WTC11 (cell line): ENCODE measurements around the gene KLC1. TPM values are rescaled to one million over a fixed set of nuclear protein-coding genes. Genes with fewer than 3 reads are reported as not detected.
A peak's percentile ranks its signal among the peaks of the same experiment; 100 is the strongest.

ENCODE experiments used
- ATAC-seq: fragments of 200-7000 bp; cut with Tn5 transposase; 2 replicates; pipeline ENCODE4 v1.10.0; 2021; ENCODE audit warnings: mild to moderate bottlenecking, moderate library complexity
- CTCF ChIA-PET: fragments of 300-600 bp; sonication (Branson Sonifier 250); formaldehyde crosslinking; loops from one replicate; lab custom pipeline; 2021; ENCODE audit warnings: antibody characterized with exemption; lab: Charles Lee
- POLR2A ChIA-PET: fragments of 350-600 bp; sonication (Branson Sonifier 250); formaldehyde crosslinking; loops from one replicate; lab custom pipeline; 2021; ENCODE audit warnings: antibody characterized with exemption; lab: Charles Lee
- DNase-seq: peaks from one replicate; pipeline ENCODE4 v3.0.0; 2021; ENCODE audit warnings: low spot score
- H3K27ac Mint-ChIP-seq: 2 replicates; pipeline ENCODE4 v1.8.0; 2021; ENCODE audit warnings: mixed read lengths
- H3K27me3 Mint-ChIP-seq: 2 replicates; pipeline ENCODE4 v1.8.0; 2021; ENCODE audit warnings: low read depth, mild to moderate bottlenecking, moderate library complexity, mixed read lengths
- H3K36me3 Mint-ChIP-seq: 2 replicates; pipeline ENCODE4 v1.8.0; 2021; ENCODE audit warnings: mixed read lengths
- H3K4me1 Mint-ChIP-seq: 2 replicates; pipeline ENCODE4 v1.8.0; 2022; ENCODE audit warnings: mixed read lengths
- H3K4me3 Mint-ChIP-seq: 2 replicates; pipeline ENCODE4 v1.8.0; 2021; ENCODE audit warnings: mild to moderate bottlenecking, moderate library complexity, mixed read lengths
- H3K9me3 Mint-ChIP-seq: 2 replicates; pipeline ENCODE4 v1.8.0; 2021; ENCODE audit warnings: mixed read lengths
- ATF1 ChIP-seq: sonication (generic); formaldehyde crosslinking; IDR thresholded peaks from 2 replicates; pipeline ENCODE4 v1.8.1; 2023; ENCODE audit warnings: mild to moderate bottlenecking, moderate library complexity, missing genetic modification reagents
- CREM ChIP-seq: sonication (generic); formaldehyde crosslinking; IDR thresholded peaks from 2 replicates; pipeline ENCODE4 v1.8.1; 2022; ENCODE audit warnings: mild to moderate bottlenecking, missing genetic modification reagents, moderate library complexity
- ELF4 ChIP-seq: sonication (generic); formaldehyde crosslinking; IDR thresholded peaks from 2 replicates; pipeline ENCODE4 v1.8.1; 2022; ENCODE audit warnings: low read depth, mild to moderate bottlenecking, moderate library complexity, missing genetic modification reagents
- ETV6 ChIP-seq: sonication (generic); formaldehyde crosslinking; IDR thresholded peaks from 2 replicates; pipeline ENCODE4 v1.8.1; 2022; ENCODE audit warnings: mild to moderate bottlenecking, missing genetic modification reagents
- GTF2I ChIP-seq: fragments of 250-450 bp; sonication (Bioruptor Pico); conservative IDR thresholded peaks from 2 replicates; pipeline ENCODE4 v1.4.0; 2021; ENCODE audit warnings: mild to moderate bottlenecking
- JUN ChIP-seq: sonication (generic); formaldehyde crosslinking; IDR thresholded peaks from 2 replicates; pipeline ENCODE4 v1.8.0; 2023; ENCODE audit warnings: mild to moderate bottlenecking, missing genetic modification reagents
- NFE2L1 ChIP-seq: sonication (generic); formaldehyde crosslinking; IDR thresholded peaks from 2 replicates; pipeline ENCODE4 v1.8.1; 2023; ENCODE audit warnings: missing genetic modification reagents
- NFYB ChIP-seq: sonication (generic); formaldehyde crosslinking; conservative IDR thresholded peaks from 2 replicates; pipeline ENCODE4 v1.8.0; 2022; ENCODE audit warnings: low read depth, missing genetic modification reagents
- PRRX2 ChIP-seq: fragments of 250-450 bp; sonication (Bioruptor Pico); IDR thresholded peaks from 2 replicates; pipeline ENCODE4 v1.8.0; 2021; ENCODE audit warnings: mild to moderate bottlenecking
- SOX15 ChIP-seq: fragments of 250-450 bp; sonication (Bioruptor Pico); IDR thresholded peaks from 2 replicates; pipeline ENCODE4 v1.9.0; 2021; ENCODE audit warnings: mild to moderate bottlenecking
- SP1 ChIP-seq: sonication (generic); formaldehyde crosslinking; conservative IDR thresholded peaks from 2 replicates; pipeline ENCODE4 v1.8.1; 2022; ENCODE audit warnings: missing genetic modification reagents
- TCF7 ChIP-seq: sonication (generic); formaldehyde crosslinking; IDR thresholded peaks from 2 replicates; pipeline ENCODE4 v1.8.0; 2022; ENCODE audit warnings: mild to moderate bottlenecking, low read depth, missing genetic modification reagents, moderate library complexity
- TEAD4 ChIP-seq: sonication (generic); formaldehyde crosslinking; IDR thresholded peaks from 2 replicates; pipeline ENCODE4 v1.8.0; 2022; ENCODE audit warnings: mild to moderate bottlenecking, missing genetic modification reagents
- TP53 ChIP-seq: sonication (generic); formaldehyde crosslinking; IDR thresholded peaks from 2 replicates; pipeline ENCODE4 v1.8.1; 2023; ENCODE audit warnings: mild to moderate bottlenecking, missing genetic modification reagents
- USF1 ChIP-seq: sonication (generic); formaldehyde crosslinking; IDR thresholded peaks from 2 replicates; pipeline ENCODE4 v1.8.0; 2022; ENCODE audit warnings: mild to moderate bottlenecking, missing genetic modification reagents
- ZNF219 ChIP-seq: sonication (generic); formaldehyde crosslinking; IDR thresholded peaks from 2 replicates; pipeline ENCODE4 v1.8.0; 2023; ENCODE audit warnings: missing genetic modification reagents, mild to moderate bottlenecking, borderline replicate concordance
- ZNF317 ChIP-seq: sonication (generic); formaldehyde crosslinking; IDR thresholded peaks from 2 replicates; pipeline ENCODE4 v1.8.1; 2023; ENCODE audit warnings: low read depth, mild to moderate bottlenecking, moderate library complexity, missing genetic modification reagents, borderline replicate concordance
- ZNF532 ChIP-seq: fragments of 250-450 bp; sonication (Bioruptor Pico); IDR thresholded peaks from 2 replicates; pipeline ENCODE4 v1.9.0; 2021; ENCODE audit warnings: mild to moderate bottlenecking, borderline replicate concordance
- ZNF671 ChIP-seq: fragments of 250-450 bp; sonication (Bioruptor Pico); IDR thresholded peaks from 2 replicates; pipeline ENCODE4 v1.8.0; 2021; ENCODE audit warnings: mild to moderate bottlenecking
- total RNA-seq: library from RNA; stranded (reverse); gene quantifications from 3 replicates; pipeline ENCODE4 v1.2.3, GENCODE V29; 2021
- TF ChIP-seq, protein P1 (sequence below): sonication (generic); formaldehyde crosslinking; IDR thresholded peaks from 2 replicates; pipeline ENCODE4 v1.8.0; 2022; ENCODE audit warnings: mild to moderate bottlenecking, missing genetic modification reagents
- TF ChIP-seq, protein P2 (sequence below): fragments of 250-450 bp; sonication (Bioruptor Pico); IDR thresholded peaks from 2 replicates; pipeline ENCODE4 v1.9.0; 2021; ENCODE audit warnings: mild to moderate bottlenecking
- TF ChIP-seq, protein P3 (sequence below): fragments of 250-450 bp; sonication (Bioruptor Pico); IDR thresholded peaks from 2 replicates; pipeline ENCODE4 v1.9.0; 2021; ENCODE audit warnings: mild to moderate bottlenecking

Gene KLC1
- total RNA-seq, 1 experiment from 2014 or later, result 171 TPM

DNA sequence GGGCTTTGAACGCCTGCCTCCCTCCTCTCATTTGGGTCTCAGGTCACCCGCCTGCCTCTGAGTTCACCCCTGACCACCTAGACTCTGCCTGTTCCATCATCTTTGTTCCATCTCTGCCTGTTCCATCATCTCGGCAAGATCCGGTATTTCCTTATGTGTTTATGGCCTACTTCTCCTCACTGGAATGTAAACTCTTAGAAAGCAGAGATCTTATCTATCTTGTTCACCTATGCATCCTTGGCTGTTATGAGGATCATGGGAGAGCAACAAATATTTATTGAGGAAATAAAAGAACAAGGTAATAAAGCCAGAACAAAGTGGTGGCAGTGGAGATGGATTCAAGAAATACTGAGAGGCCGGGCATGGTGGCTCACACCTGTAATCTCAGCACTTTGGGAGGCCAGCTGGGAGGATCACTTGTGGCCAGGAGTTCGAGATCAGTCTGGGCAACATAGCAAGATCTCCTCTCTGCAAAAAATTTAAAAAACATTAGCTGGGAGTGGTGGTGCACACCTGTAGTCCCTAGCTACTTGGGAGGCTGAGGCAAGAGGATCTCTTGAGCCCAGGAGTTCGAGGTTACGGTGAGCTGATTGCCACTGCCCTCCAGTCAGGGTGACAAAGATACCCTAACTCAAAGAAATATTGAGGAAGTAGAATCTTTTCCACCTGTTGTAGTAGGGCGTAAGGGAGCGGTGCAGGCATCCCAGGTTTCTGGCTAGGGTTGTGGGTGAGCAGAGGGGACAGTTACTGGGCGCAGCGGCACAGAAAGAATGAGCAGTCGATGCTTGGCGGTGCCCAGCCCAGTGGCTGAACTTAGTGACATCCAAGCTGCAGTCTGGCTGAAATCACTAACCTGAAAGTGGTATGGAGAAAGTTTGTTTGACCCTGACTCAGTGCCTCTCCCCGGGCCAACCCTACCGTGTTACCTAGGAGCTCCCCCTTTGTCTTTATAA, 1.7 kb upstream of the KLC1 start:
- TF ChIP-seq CREM (no peak), NFE2L1 (CRISPR knock-in tag) (no peak), ATF1 (CRISPR knock-in tag) (no peak), NFYB (CRISPR knock-in tag) (no peak), ETV6 (CRISPR knock-in tag) (no peak), ZNF532 (CRISPR knock-in tag) (no peak), TEAD4 (CRISPR knock-in tag) (no peak), ZNF219 (CRISPR knock-in tag) (no peak), ZNF671 (CRISPR knock-in tag) (no peak), TCF7 (CRISPR knock-in tag) (no peak), USF1 (CRISPR knock-in tag) (no peak), ZNF317 (CRISPR knock-in tag) (no peak), TP53 (CRISPR knock-in tag) (no peak), SOX15 (CRISPR knock-in tag) (no peak), PRRX2 (no peak)
- no peak overlapping the region for H3K27ac Mint-ChIP-seq
- DNase-seq, result no peak
- H3K36me3 Mint-ChIP-seq, result no peaks in the 10 kb centered on the region
- H3K4me3 Mint-ChIP-seq, result peak overlapping the region; percentile 74
- H3K27me3 Mint-ChIP-seq, result no peaks in the 10 kb centered on the region
- no peak for ATAC-seq
- H3K4me1 Mint-ChIP-seq, result peaks cover 15% of the 10 kb centered on the region
- ChIA-PET CTCF (interaction anchor here (1.0 kb wide), 1 partner anchor 67 kb away, joined by 4 read pairs; no protein-coding TSS in a partner anchor), POLR2A (no interaction called here)
- H3K9me3 Mint-ChIP-seq, result no peaks in the 10 kb centered on the region

DNA sequence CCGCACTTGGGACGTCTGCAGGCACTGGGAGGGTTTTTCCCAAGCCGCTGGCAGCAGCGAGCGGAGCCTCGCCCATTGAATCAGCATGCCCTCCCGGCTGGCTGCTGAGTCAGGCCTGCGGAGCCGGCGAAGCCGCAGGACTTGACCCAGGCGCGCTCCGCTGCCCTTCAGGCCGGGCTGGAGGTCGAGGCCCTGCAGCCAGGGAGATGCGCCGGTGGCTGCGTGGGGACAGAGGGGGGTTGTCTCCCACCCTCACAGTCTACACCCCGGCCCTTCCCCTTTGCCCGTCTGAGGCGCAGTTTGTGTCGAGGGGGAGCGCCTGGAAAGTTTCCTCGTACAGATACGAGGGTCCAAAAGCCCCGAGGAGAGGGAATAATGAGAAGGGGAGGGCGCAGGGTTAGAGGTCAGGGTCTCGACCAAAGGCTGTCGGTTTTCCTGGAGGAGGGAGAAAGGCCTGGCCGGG, 759 bp upstream of the KLC1 start:
- H3K4me1 Mint-ChIP-seq, result peaks cover 21% of the 10 kb centered on the region
- ChIA-PET CTCF (interaction anchor here (1.2 to 1.5 kb wide), 2 partner anchors 9 to 67 kb away, joined by 3 to 4 read pairs; no protein-coding TSS in a partner anchor), POLR2A (interaction anchor here (1.0 kb wide), 1 partner anchor 67 kb away, joined by 3 read pairs; no protein-coding TSS in a partner anchor)
- TF ChIP-seq JUN (CRISPR knock-in tag) (no peak), ATF1 (CRISPR knock-in tag) (peak; percentile 35; the same call in 1 of the 2 replicates), ELF4 (CRISPR knock-in tag) (no peak), GTF2I (CRISPR knock-in tag) (no peak), ZNF532 (CRISPR knock-in tag) (no peak), SP1 (CRISPR knock-in tag) (0 out of 2 replicates have a peak, but pooled peaks have one; percentile 31)
- TF ChIP-seq, protein P1, sequence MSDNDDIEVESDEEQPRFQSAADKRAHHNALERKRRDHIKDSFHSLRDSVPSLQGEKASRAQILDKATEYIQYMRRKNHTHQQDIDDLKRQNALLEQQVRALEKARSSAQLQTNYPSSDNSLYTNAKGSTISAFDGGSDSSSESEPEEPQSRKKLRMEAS (CRISPR knock-in tag), result peak; percentile 80
- TF ChIP-seq, protein P2, sequence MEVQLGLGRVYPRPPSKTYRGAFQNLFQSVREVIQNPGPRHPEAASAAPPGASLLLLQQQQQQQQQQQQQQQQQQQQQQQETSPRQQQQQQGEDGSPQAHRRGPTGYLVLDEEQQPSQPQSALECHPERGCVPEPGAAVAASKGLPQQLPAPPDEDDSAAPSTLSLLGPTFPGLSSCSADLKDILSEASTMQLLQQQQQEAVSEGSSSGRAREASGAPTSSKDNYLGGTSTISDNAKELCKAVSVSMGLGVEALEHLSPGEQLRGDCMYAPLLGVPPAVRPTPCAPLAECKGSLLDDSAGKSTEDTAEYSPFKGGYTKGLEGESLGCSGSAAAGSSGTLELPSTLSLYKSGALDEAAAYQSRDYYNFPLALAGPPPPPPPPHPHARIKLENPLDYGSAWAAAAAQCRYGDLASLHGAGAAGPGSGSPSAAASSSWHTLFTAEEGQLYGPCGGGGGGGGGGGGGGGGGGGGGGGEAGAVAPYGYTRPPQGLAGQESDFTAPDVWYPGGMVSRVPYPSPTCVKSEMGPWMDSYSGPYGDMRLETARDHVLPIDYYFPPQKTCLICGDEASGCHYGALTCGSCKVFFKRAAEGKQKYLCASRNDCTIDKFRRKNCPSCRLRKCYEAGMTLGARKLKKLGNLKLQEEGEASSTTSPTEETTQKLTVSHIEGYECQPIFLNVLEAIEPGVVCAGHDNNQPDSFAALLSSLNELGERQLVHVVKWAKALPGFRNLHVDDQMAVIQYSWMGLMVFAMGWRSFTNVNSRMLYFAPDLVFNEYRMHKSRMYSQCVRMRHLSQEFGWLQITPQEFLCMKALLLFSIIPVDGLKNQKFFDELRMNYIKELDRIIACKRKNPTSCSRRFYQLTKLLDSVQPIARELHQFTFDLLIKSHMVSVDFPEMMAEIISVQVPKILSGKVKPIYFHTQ (CRISPR knock-in tag), result no peak
- TF ChIP-seq, protein P3, sequence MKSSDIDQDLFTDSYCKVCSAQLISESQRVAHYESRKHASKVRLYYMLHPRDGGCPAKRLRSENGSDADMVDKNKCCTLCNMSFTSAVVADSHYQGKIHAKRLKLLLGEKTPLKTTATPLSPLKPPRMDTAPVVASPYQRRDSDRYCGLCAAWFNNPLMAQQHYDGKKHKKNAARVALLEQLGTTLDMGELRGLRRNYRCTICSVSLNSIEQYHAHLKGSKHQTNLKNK, result no peak

More for the DNA sequence above, 759 bp upstream of the KLC1 start:
- Mint-ChIP-seq H3K9me3 (no peaks in the 10 kb centered on the region), H3K4me3 (peak overlapping the region; percentile 74), H3K27ac (peak overlapping the region; percentile 85; the same call in 1 of the 2 replicates), H3K27me3 (no peaks in the 10 kb centered on the region), H3K36me3 (no peaks in the 10 kb centered on the region)
- peak; percentile 68 for DNase-seq
- peak; percentile 54 for ATAC-seq
